Measurements from ENCODE around the gene KANSL3.
"Not testable (repeated sequence)": the region's sequence is repeated elsewhere in the genome, so short reads cannot be mapped to it uniquely, and the experiment has no call there.

Gene KANSL3

GRCh38 chr2:96638144-96639121 lies at the start of gene KANSL3:
Gene KANSL3, minus strand, starts transcription at chr2:96638312. Its CDS starts 1,177 bp downstream, at chr2:96637135.
- peak; percentile 87 for DNase-seq (ENCODE audit: low read depth)

- DNase-seq (ENCODE audit: low read depth), result no peak
Measured at GRCh38 chr2:96687266-96687665, 49.2 kb upstream of the KANSL3 start.

- DNase-seq (ENCODE audit: low read depth), result no peak
Measured at GRCh38 chr2:96685577-96686459, 47.7 kb upstream of the KANSL3 start.

GRCh38 chr2:96684883-96685576 lies 46.9 kb upstream of the KANSL3 start:
- no peak for DNase-seq (ENCODE audit: low read depth)

- DNase-seq (ENCODE audit: low read depth), result no peak
Measured at GRCh38 chr2:96683972-96684820, 46.1 kb upstream of the KANSL3 start.

GRCh38 chr2:96683307-96683706 lies 45.2 kb upstream of the KANSL3 start:
- no peak for DNase-seq (ENCODE audit: low read depth)

GRCh38 chr2:96681540-96681939 lies 43.4 kb upstream of the KANSL3 start:
- no peak for DNase-seq (ENCODE audit: low read depth)

- DNase-seq (ENCODE audit: low read depth), result no peak
Measured at GRCh38 chr2:96680561-96681141, 42.5 kb upstream of the KANSL3 start.

GRCh38 chr2:96679848-96680247 lies 41.7 kb upstream of the KANSL3 start:
- no peak for DNase-seq (ENCODE audit: low read depth)

GRCh38 chr2:96669539-96670215 lies 31.6 kb upstream of the KANSL3 start:
- no peak for DNase-seq (ENCODE audit: low read depth)

- DNase-seq (ENCODE audit: low read depth), result no peak
Measured at GRCh38 chr2:96668771-96669170, 30.7 kb upstream of the KANSL3 start.

GRCh38 chr2:96665717-96666116 lies 27.6 kb upstream of the KANSL3 start:
- not testable (repeated sequence) for DNase-seq (ENCODE audit: low read depth)

- peak; percentile 98 for DNase-seq (ENCODE audit: low read depth)
Measured at GRCh38 chr2:96665083-96665569, 27.0 kb upstream of the KANSL3 start.

GRCh38 chr2:96664366-96664925 lies 26.3 kb upstream of the KANSL3 start:
- no peak for DNase-seq (ENCODE audit: low read depth)

GRCh38 chr2:96663829-96664228 lies 25.7 kb upstream of the KANSL3 start:
- DNase-seq (ENCODE audit: low read depth), result no peak

- no peak for DNase-seq (ENCODE audit: low read depth)
Measured at GRCh38 chr2:96663177-96663576, 25.1 kb upstream of the KANSL3 start.

- DNase-seq (ENCODE audit: low read depth), result no peak
Measured at GRCh38 chr2:96662360-96662759, 24.2 kb upstream of the KANSL3 start.

GRCh38 chr2:96661324-96661723 lies 23.2 kb upstream of the KANSL3 start:
- DNase-seq (ENCODE audit: low read depth), result no peak

- no peak for DNase-seq (ENCODE audit: low read depth)
Measured at GRCh38 chr2:96656540-96656939, 18.4 kb upstream of the KANSL3 start.

- no peak for DNase-seq (ENCODE audit: low read depth)
Measured at GRCh38 chr2:96655526-96655925, 17.4 kb upstream of the KANSL3 start.
